HEK293 (cell line): ENCODE measurements around the gene PLK3.
A peak's percentile ranks its signal among the peaks of the same experiment; 100 is the strongest.

ENCODE experiments used
- CTCF ChIA-PET: fragments of 350-600 bp; formaldehyde crosslinking; extraction: SDS; loops from one replicate; lab custom pipeline; 2021; ENCODE audit warnings: antibody characterized with exemption; lab: Yijun Ruan, JAX
- POLR2A ChIA-PET: fragments of 300-600 bp; formaldehyde crosslinking; extraction: SDS; loops from one replicate; lab custom pipeline; 2020; ENCODE audit warnings: antibody characterized with exemption, inconsistent platforms; lab: Yijun Ruan, JAX
- H3K27ac ChIP-seq: fragments of 200-500 bp; sonication (Bioruptor generic); 2 replicates; pipeline ENCODE4 v1.5.1; 2014; ENCODE audit warnings: low read depth, low read length, control low read depth, inconsistent platforms; ENCODE audit errors: extremely low read depth
- H3K36me3 ChIP-seq, 2 experiments: fragments of 200-500 bp in 1 of 2; sonication (Bioruptor generic) in 1 of 2; 1 replicate in 1 of 2; 2 replicates in 1 of 2; pipeline ENCODE4 v1.5.1; 2014 to 2017; ENCODE audit warnings: inconsistent platforms in 2 of 2, low read length in 2 of 2; ENCODE audit not compliant: control insufficient read depth in 2 of 2, insufficient read depth in 1 of 2
- H3K4me1 ChIP-seq: fragments of 200-500 bp; sonication (Bioruptor generic); 2 replicates; pipeline ENCODE4 v1.5.1; 2014; ENCODE audit warnings: mild to moderate bottlenecking, low read length, inconsistent platforms; ENCODE audit not compliant: control insufficient read depth, insufficient read depth
- H3K4me3 ChIP-seq: 2 replicates; pipeline ENCODE4 v1.5.1; 2011; ENCODE audit warnings: low read depth, mild to moderate bottlenecking, control low read depth, low read length, moderate library complexity
- H3K9me3 ChIP-seq: fragments of 200-500 bp; sonication (Bioruptor generic); 2 replicates; pipeline ENCODE4 v1.5.1; 2014; ENCODE audit warnings: low read depth, low read length, inconsistent platforms; ENCODE audit not compliant: control insufficient read depth, insufficient read depth
- GLIS1 ChIP-seq: fragments of 450-650 bp; formaldehyde crosslinking; IDR thresholded peaks from 2 replicates; pipeline ENCODE4 v1.5.1; 2016; ENCODE audit warnings: missing biosample characterization, missing genetic modification characterization
- GLIS2 ChIP-seq: fragments of 450-650 bp; formaldehyde crosslinking; IDR thresholded peaks from 2 replicates; pipeline ENCODE4 v1.5.1; 2016; ENCODE audit warnings: missing biosample characterization, missing genetic modification characterization
- ZBTB17 ChIP-seq: fragments of 450-650 bp; formaldehyde crosslinking; IDR thresholded peaks from 2 replicates; pipeline ENCODE4 v1.5.1; 2016; ENCODE audit warnings: missing biosample characterization, missing genetic modification characterization
- ZNF121 ChIP-seq: fragments of 450-650 bp; formaldehyde crosslinking; IDR thresholded peaks from 2 replicates; pipeline ENCODE4 v1.5.1; 2016; ENCODE audit warnings: missing biosample characterization, missing genetic modification characterization
- ZNF16 ChIP-seq: fragments of 450-650 bp; formaldehyde crosslinking; IDR thresholded peaks from 2 replicates; pipeline ENCODE4 v1.5.1; 2016; ENCODE audit warnings: low read depth, missing biosample characterization, missing genetic modification characterization
- ZNF341 ChIP-seq: fragments of 450-650 bp; formaldehyde crosslinking; IDR thresholded peaks from 2 replicates; pipeline ENCODE4; 2016; ENCODE audit warnings: low read depth, missing biosample characterization, missing genetic modification characterization
- ZNF350 ChIP-seq: fragments of 450-650 bp; formaldehyde crosslinking; IDR thresholded peaks from 2 replicates; pipeline ENCODE4 v1.5.0; 2017; ENCODE audit warnings: missing biosample characterization, mild to moderate bottlenecking, missing genetic modification characterization
- ZNF423 ChIP-seq: fragments of 450-650 bp; formaldehyde crosslinking; IDR thresholded peaks from 2 replicates; pipeline ENCODE4 v1.5.1; 2016; ENCODE audit warnings: missing biosample characterization, missing genetic modification characterization
- ZNF777 ChIP-seq: fragments of 450-650 bp; formaldehyde crosslinking; IDR thresholded peaks from 2 replicates; pipeline ENCODE4 v1.5.1; 2017; ENCODE audit warnings: missing biosample characterization, missing genetic modification characterization, borderline replicate concordance
- ZNF830 ChIP-seq: fragments of 450-650 bp; IDR thresholded peaks from 2 replicates; pipeline ENCODE4 v1.5.0; 2018; ENCODE audit warnings: missing biosample characterization, missing genetic modification characterization, low read depth, mild to moderate bottlenecking, moderate library complexity
- TF ChIP-seq, protein P1 (sequence below): fragments of 450-650 bp; formaldehyde crosslinking; IDR thresholded peaks from 2 replicates; pipeline ENCODE4 v1.5.1; 2016; ENCODE audit warnings: missing biosample characterization, missing genetic modification characterization, borderline replicate concordance
- TF ChIP-seq, protein P2 (sequence below): fragments of 450-650 bp; formaldehyde crosslinking; IDR thresholded peaks from 2 replicates; pipeline ENCODE4 v1.5.1; 2016; ENCODE audit warnings: missing biosample characterization, missing genetic modification characterization
- TF ChIP-seq, protein P3 (sequence below): fragments of 450-650 bp; formaldehyde crosslinking; IDR thresholded peaks from 2 replicates; pipeline ENCODE4 v1.5.1; 2016; ENCODE audit warnings: missing biosample characterization, missing genetic modification characterization
- TF ChIP-seq, protein P4 (sequence below): fragments of 450-650 bp; formaldehyde crosslinking; IDR thresholded peaks from 2 replicates; pipeline ENCODE4 v1.5.1; 2016; ENCODE audit warnings: missing biosample characterization, missing genetic modification characterization
- TF ChIP-seq, protein P5 (sequence below): fragments of 450-650 bp; formaldehyde crosslinking; IDR thresholded peaks from 2 replicates; pipeline ENCODE4 v1.5.1; 2017; ENCODE audit warnings: missing biosample characterization, missing genetic modification characterization
- TF ChIP-seq, protein P6 (sequence below): fragments of 450-650 bp; IDR thresholded peaks from 2 replicates; pipeline ENCODE4 v1.5.1; 2018; ENCODE audit warnings: missing biosample characterization, missing genetic modification characterization

Gene PLK3

DNA sequence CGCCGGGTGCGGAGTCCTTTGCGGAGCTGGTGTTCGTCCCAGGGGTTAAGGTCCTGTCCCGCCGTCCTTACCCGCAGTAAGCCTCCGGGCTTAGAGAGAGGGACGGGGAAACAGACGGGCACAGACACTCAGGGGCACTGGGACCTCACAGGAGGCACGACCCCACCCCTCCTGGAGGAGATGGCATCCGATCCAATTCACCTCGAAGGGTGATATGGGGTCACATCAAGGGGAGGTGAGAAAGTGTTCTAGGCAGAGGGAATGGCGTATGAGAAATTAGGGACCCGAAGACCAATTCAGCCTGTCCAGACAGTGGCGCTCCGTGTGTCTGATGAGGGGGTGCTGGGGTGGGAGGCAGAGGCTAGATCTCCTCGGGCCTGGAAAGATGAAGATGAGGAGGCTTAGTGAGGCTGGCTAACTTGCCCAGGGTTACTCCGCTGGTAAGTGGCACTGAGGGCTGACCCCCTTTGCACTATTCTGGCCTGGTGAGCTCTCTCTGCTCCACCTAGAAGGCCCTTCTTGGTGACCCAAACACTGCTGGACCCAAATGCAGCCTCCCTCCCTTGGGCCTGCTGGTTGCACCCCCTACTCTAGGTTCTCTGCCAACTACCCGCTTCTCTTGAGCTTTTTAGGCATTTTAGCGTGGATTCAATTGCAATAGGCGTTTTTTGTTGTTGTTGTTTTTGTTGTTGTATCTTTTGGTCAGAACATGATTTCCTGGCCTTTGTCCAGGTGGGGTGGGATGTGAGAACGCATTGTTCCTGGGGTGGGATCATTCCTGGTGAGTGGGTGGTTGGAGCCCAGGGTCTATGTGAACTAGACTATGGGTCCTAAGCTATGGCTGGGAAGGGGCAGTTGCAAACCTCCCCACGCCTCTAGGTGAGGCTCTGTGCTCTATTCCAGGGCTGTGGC lies 20.4 kb downstream of the PLK3 start:
- ChIA-PET POLR2A (interaction anchor here (0.6 to 6.1 kb wide), 12 partner anchors 9 to 99 kb away, joined by 3 to 84 read pairs (median 8); partner anchors contain the start of genes BEST4, BTBD19, DYNLT4 and PLK3), CTCF (interaction anchor here (0.7 to 3.2 kb wide), 7 partner anchors 11 to 540 kb away, joined by 3 to 13 read pairs (median 4); partner anchors contain the start of genes HECTD3 and UROD)
- TF ChIP-seq, protein P1, sequence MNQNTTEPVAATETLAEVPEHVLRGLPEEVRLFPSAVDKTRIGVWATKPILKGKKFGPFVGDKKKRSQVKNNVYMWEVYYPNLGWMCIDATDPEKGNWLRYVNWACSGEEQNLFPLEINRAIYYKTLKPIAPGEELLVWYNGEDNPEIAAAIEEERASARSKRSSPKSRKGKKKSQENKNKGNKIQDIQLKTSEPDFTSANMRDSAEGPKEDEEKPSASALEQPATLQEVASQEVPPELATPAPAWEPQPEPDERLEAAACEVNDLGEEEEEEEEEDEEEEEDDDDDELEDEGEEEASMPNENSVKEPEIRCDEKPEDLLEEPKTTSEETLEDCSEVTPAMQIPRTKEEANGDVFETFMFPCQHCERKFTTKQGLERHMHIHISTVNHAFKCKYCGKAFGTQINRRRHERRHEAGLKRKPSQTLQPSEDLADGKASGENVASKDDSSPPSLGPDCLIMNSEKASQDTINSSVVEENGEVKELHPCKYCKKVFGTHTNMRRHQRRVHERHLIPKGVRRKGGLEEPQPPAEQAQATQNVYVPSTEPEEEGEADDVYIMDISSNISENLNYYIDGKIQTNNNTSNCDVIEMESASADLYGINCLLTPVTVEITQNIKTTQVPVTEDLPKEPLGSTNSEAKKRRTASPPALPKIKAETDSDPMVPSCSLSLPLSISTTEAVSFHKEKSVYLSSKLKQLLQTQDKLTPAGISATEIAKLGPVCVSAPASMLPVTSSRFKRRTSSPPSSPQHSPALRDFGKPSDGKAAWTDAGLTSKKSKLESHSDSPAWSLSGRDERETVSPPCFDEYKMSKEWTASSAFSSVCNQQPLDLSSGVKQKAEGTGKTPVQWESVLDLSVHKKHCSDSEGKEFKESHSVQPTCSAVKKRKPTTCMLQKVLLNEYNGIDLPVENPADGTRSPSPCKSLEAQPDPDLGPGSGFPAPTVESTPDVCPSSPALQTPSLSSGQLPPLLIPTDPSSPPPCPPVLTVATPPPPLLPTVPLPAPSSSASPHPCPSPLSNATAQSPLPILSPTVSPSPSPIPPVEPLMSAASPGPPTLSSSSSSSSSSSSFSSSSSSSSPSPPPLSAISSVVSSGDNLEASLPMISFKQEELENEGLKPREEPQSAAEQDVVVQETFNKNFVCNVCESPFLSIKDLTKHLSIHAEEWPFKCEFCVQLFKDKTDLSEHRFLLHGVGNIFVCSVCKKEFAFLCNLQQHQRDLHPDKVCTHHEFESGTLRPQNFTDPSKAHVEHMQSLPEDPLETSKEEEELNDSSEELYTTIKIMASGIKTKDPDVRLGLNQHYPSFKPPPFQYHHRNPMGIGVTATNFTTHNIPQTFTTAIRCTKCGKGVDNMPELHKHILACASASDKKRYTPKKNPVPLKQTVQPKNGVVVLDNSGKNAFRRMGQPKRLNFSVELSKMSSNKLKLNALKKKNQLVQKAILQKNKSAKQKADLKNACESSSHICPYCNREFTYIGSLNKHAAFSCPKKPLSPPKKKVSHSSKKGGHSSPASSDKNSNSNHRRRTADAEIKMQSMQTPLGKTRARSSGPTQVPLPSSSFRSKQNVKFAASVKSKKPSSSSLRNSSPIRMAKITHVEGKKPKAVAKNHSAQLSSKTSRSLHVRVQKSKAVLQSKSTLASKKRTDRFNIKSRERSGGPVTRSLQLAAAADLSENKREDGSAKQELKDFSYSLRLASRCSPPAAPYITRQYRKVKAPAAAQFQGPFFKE (tag by site-specific recombination) = no peak
- TF ChIP-seq ZNF830 (tag by site-specific recombination) (no peak), ZNF350 (tag by site-specific recombination) (no peak), ZNF777 (tag by site-specific recombination) (0 out of 2 replicates have a peak, but pooled peaks have one; percentile 44), ZNF16 (tag by site-specific recombination) (no peak), ZBTB17 (tag by site-specific recombination) (no peak), GLIS2 (tag by site-specific recombination) (peak; percentile 91), GLIS1 (tag by site-specific recombination) (peak; percentile 56), ZNF341 (tag by site-specific recombination) (peak; percentile 69), ZNF121 (no peak), ZNF423 (tag by site-specific recombination) (peak; percentile 48)
- TF ChIP-seq, protein P2, sequence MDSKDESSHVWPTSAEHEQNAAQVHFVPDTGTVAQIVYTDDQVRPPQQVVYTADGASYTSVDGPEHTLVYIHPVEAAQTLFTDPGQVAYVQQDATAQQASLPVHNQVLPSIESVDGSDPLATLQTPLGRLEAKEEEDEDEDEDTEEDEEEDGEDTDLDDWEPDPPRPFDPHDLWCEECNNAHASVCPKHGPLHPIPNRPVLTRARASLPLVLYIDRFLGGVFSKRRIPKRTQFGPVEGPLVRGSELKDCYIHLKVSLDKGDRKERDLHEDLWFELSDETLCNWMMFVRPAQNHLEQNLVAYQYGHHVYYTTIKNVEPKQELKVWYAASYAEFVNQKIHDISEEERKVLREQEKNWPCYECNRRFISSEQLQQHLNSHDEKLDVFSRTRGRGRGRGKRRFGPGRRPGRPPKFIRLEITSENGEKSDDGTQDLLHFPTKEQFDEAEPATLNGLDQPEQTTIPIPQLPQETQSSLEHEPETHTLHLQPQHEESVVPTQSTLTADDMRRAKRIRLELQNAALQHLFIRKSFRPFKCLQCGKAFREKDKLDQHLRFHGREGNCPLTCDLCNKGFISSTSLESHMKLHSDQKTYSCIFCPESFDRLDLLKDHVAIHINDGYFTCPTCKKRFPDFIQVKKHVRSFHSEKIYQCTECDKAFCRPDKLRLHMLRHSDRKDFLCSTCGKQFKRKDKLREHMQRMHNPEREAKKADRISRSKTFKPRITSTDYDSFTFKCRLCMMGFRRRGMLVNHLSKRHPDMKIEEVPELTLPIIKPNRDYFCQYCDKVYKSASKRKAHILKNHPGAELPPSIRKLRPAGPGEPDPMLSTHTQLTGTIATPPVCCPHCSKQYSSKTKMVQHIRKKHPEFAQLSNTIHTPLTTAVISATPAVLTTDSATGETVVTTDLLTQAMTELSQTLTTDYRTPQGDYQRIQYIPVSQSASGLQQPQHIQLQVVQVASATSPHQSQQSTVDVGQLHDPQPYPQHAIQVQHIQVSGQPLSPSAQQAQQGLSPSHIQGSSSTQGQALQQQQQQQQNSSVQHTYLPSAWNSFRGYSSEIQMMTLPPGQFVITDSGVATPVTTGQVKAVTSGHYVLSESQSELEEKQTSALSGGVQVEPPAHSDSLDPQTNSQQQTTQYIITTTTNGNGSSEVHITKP (tag by site-specific recombination) = no peak
- TF ChIP-seq, protein P3, sequence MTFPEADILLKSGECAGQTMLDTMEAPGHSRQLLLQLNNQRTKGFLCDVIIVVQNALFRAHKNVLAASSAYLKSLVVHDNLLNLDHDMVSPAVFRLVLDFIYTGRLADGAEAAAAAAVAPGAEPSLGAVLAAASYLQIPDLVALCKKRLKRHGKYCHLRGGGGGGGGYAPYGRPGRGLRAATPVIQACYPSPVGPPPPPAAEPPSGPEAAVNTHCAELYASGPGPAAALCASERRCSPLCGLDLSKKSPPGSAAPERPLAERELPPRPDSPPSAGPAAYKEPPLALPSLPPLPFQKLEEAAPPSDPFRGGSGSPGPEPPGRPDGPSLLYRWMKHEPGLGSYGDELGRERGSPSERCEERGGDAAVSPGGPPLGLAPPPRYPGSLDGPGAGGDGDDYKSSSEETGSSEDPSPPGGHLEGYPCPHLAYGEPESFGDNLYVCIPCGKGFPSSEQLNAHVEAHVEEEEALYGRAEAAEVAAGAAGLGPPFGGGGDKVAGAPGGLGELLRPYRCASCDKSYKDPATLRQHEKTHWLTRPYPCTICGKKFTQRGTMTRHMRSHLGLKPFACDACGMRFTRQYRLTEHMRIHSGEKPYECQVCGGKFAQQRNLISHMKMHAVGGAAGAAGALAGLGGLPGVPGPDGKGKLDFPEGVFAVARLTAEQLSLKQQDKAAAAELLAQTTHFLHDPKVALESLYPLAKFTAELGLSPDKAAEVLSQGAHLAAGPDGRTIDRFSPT = peak; percentile 38; the same call in 1 of the 2 replicates
- TF ChIP-seq, protein P4, sequence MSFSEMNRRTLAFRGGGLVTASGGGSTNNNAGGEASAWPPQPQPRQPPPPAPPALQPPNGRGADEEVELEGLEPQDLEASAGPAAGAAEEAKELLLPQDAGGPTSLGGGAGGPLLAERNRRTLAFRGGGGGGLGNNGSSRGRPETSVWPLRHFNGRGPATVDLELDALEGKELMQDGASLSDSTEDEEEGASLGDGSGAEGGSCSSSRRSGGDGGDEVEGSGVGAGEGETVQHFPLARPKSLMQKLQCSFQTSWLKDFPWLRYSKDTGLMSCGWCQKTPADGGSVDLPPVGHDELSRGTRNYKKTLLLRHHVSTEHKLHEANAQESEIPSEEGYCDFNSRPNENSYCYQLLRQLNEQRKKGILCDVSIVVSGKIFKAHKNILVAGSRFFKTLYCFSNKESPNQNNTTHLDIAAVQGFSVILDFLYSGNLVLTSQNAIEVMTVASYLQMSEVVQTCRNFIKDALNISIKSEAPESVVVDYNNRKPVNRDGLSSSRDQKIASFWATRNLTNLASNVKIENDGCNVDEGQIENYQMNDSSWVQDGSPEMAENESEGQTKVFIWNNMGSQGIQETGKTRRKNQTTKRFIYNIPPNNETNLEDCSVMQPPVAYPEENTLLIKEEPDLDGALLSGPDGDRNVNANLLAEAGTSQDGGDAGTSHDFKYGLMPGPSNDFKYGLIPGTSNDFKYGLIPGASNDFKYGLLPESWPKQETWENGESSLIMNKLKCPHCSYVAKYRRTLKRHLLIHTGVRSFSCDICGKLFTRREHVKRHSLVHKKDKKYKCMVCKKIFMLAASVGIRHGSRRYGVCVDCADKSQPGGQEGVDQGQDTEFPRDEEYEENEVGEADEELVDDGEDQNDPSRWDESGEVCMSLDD = peak; percentile 52; the same call in 1 of the 2 replicates
- TF ChIP-seq, protein P5, sequence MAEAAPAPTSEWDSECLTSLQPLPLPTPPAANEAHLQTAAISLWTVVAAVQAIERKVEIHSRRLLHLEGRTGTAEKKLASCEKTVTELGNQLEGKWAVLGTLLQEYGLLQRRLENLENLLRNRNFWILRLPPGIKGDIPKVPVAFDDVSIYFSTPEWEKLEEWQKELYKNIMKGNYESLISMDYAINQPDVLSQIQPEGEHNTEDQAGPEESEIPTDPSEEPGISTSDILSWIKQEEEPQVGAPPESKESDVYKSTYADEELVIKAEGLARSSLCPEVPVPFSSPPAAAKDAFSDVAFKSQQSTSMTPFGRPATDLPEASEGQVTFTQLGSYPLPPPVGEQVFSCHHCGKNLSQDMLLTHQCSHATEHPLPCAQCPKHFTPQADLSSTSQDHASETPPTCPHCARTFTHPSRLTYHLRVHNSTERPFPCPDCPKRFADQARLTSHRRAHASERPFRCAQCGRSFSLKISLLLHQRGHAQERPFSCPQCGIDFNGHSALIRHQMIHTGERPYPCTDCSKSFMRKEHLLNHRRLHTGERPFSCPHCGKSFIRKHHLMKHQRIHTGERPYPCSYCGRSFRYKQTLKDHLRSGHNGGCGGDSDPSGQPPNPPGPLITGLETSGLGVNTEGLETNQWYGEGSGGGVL = peak; percentile 12; the same call in 1 of the 2 replicates
- TF ChIP-seq, protein P6, sequence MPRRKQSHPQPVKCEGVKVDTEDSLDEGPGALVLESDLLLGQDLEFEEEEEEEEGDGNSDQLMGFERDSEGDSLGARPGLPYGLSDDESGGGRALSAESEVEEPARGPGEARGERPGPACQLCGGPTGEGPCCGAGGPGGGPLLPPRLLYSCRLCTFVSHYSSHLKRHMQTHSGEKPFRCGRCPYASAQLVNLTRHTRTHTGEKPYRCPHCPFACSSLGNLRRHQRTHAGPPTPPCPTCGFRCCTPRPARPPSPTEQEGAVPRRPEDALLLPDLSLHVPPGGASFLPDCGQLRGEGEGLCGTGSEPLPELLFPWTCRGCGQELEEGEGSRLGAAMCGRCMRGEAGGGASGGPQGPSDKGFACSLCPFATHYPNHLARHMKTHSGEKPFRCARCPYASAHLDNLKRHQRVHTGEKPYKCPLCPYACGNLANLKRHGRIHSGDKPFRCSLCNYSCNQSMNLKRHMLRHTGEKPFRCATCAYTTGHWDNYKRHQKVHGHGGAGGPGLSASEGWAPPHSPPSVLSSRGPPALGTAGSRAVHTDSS (tag by site-specific recombination) = 0 out of 2 replicates have a peak, but pooled peaks have one; percentile 22

More for the DNA sequence above, 20.4 kb downstream of the PLK3 start:
- no peaks in the 10 kb centered on the region for H3K4me1 ChIP-seq
- H3K9me3 ChIP-seq = no peaks in the 10 kb centered on the region
- H3K36me3 ChIP-seq = peaks cover 0 to under 1% of the 10 kb centered on the region in 2 experiments; a peak in 1 of 3 replicates
- peak overlapping the region; percentile 31 for H3K4me3 ChIP-seq
- H3K27ac ChIP-seq = peak overlapping the region; percentile 91
